Mesenteric fat pad (tissue), 1 donor: ENCODE measurements around the gene B3GNT4. TPM values are rescaled to one million over a fixed set of nuclear protein-coding genes. Genes with fewer than 3 reads are reported as not detected.
A peak's percentile ranks its signal among the peaks of the same experiment; 100 is the strongest.
"Not testable (repeated sequence)": the region's sequence is repeated elsewhere in the genome, so short reads cannot be mapped to it uniquely, and the experiment has no call there.

ENCODE experiments used
- DNase-seq: peaks from one replicate; pipeline ENCODE4 v3.0.0-alpha.2; 2020; ENCODE audit warnings: low spot score
- total RNA-seq: library from RNA; stranded (reverse); fragmentation: NEBNext Ultra II Directional; extraction: Animal tissue kit (Norgen Biotek cat#: 25700); gene quantifications from one replicate; pipeline ENCODE4 v1.2.1, GENCODE V29; 2021
- donor health status: DM: yes; HTN: yes; CAD: no.

The B3GNT4 gene
- total RNA-seq, 1 donor from 2014 or later: not detected

DNA sequence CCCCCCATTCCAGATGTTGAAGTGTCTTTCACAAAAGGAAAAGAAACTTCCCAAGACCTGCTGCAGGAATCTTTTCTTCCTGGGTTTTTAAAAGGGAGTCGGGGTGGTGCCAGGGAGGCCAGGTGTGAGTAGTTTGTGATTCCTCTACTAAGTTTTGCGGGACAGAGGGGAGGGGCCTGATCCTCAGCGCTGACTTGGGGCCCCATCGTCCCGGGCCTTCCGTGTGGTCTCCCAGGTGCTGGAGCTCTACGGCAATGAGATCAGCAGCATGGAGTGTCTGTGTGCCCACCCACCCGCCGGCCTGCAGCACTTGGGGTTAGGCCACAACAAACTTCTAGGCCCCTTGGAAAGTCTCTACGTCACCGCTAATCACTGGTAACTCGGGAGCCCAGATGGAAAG, 16.0 kb upstream of the B3GNT4 start:
- DNase-seq: no peak

DNA sequence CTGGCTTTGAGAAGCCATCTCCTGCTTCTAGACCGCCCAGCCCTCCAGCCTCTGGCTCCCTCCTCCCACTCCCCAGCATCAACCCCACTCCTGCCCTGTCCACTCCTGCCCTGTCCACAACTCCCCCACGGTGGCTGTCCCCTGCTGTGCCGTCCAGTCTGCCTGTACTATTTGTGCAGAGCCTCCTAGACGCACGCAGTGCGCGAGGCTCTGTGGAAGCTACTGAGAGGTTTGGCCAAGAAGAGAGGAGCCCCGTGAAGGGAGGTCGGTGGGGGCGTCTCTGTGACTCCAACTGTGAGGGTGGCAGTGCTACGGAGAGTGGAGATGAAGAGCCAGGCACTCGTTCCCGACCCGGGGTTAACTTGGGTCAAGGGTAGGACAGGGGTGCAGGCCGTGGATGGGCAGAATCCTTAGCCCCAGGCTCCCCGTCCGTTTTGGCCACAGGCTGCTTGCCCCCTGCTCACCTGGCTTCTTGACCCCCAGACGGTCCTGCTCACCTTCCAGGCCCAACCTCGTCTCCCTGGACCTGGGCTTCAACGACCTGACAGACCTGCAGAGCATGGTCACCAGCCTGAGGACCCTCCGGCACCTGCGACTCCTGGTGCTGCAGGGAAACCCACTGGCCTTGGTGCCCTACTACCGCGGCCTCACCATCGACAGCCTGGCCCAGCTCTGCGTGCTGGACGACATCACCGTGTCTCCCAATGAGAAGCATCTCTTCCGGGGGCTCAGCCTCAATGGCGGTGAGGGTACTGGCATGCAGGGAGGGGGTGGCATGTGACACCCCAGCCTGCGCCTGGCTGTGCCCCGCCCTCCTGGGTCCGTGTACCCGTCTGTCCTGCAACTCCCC, 13.7 kb upstream of the B3GNT4 start:
- no peak for DNase-seq

DNA sequence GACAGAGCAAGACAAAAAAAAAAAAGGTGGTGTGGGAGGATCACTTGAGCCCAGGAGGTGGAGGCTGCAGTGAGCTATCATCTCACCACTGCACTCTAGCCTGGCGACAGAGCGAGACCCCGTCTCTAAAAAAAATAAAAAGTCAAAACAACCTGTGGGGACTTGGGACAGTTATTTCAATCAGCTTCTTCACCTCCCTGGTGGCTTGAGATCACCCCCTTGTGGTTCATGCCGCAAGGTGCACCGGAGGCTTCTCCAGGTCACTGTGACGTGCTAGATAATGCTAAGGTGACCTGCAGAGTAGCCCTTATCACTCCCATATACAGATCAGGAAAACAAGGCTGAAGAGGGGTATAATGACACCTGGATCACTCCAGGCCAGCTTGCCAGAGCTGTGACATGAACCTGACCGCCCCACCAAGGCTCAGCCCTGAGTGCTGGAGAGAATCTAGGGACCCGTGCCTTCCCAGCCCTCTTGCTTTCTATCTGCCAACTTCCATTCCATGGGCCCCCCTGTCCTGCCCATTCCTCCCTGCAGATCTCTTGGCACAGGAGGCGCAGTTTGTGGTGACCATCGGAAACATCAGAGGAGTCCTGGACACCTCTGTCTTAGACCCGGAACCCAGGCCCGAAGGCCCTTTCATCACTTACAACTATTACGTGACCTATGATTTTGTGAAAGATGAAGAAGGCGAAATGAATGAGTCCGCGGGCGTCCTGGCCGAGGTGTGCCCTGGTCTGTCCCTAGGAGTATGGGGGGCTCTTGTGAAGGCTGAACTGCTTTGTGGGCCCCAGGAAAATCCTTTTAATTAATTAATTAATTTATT, 12.5 kb upstream of the B3GNT4 start:
- no peak for DNase-seq

DNA sequence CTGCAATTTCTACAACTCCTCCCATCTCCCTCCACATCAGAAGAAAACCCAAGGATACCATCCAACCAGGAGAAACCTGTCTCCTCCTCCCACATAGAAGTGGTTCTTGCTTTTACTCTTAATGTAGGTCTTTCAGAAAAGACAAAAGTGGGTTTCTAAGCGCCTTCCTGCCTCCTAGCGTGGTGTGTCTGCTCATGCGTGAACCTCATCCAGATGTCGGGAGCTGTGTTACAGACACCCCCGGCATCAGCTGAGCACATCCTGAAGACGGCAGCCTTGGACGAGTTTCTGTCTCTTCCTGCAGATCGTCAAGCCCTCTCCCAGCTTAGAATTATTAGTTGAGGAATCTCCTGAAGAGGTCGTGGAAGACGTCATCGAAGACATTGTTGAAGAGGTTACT, 11.1 kb upstream of the B3GNT4 start:
- no peak for DNase-seq

DNA sequence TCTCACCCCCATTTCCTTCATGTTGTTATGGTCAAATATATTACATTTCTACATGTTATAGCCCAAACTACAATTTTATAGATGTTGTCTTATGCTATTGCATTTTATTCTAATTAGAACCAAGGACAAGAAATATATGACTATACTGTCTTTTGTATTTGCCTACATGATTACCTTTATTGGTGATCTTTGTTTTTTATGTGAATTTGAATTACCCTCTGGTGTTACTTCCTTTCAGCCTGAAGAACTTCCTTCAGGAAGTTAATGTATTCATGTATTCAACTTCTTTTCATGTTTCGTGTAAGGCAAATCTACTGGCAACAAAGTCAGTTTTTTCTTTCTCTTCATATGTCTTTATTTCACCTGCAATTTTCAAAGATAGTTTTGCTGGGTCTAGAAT, 8.7 kb upstream of the B3GNT4 start:
- no peak for DNase-seq

DNA sequence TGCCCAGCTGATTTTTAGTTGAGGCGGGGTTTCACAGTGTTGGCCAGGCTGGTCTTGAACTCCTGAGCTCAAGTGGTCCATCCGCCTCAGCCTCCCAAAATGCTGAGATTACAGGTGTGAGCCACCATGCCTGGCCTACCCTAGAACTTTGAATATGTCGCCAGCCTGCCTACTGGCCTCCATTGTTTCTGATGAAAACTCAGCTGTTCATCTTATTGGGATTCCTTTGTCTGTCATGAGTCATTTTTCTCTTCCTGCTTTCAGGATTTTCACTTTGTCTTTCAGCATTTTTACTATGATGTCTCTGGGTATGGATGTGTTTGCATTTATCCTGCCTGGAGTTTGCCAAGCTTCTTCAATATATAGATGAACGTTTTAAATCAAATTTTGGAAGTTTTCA, 8.1 kb upstream of the B3GNT4 start:
- DNase-seq: no peak

DNA sequence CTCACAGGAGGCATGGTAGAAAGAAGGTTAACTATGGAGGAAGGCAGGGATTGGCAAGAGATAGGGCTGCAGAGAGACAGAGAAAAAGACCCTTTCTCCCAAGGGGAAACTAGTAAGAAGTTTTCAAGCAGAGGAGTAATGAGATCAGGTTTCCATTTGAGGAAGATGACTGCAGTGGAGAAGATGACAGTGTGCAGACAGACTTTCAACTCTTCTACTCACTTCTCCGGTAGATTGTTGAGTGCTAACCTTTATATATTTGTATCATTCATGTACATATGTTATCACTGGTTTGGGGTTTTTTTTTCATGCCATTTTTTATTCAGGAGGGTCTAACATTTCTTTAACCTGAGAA, 5.9 kb upstream of the B3GNT4 start:
- DNase-seq: no peak

DNA sequence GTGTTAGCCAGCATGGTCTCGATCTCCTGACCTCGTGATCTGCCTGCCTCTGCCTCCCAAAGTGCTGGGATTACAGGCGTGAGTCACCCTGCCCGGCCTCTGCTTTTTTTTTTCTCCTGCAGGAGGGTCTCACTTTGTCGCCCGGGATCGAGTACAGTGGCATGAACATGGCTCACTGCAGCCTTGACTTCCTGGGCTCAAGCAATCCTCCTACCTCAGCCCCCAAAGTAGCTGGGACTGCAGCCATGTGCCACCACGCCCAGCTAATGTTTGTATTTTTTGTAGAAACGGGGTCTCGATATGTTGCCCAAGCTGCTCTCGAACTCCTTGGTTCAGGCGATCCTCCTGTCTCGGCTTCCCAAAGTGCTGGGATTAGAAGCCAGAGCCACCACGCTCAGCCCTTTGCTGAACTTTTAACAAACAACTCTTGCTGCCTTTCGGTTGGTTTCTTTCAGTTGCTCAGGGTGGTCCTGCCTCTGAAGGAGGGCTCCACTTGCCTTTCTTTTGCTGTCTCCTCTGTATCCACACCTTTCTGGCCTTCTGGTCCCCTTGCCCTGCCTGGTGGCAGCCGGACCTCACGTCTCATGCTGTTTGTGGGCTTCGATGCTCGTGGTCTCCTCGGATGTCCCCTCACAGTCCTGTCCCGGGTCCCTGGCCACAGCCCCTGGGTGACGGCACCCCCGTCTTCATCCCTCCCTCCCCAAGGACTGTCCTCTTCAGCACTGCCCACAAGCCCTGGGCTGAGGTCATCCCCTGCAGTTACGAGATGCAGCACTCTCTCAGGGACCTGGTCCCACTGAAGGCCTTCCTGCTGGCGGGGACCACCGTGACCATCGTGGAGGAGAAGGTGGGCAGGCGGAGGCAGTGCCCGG, 3.8 kb upstream of the B3GNT4 start:
- no peak for DNase-seq

DNA sequence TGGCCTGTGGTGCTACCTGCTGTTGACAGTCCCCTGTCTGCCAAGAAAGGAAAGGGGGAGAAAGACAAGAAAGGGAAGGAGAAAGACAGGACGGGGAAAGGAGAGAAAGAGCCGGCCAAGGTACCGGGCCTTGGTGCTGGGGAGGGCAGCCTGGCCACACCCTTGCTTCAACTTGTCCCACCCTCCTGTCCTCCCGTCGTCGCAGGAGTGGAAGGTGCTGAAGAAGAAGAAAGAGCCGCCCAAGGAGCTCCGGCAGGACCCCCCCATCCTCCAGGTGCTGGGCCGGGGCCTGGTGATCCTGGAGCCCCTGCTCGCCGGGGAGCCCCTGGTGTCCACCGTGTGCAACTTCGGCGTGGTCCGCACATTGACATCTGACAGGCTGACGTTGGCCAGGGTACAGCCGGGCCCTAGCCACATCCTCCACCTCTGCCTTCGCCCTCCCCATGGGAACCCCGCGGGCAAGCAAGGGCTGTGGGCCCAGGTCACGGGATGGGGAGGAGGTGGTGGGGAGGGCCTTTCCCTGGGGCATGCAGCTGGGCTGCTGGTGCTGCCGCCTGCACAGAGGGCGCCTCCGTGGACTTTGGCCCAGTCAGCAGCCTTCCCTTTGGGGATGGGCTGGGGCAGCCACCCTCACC, 2.9 kb upstream of the B3GNT4 start:
- DNase-seq: no peak

DNA sequence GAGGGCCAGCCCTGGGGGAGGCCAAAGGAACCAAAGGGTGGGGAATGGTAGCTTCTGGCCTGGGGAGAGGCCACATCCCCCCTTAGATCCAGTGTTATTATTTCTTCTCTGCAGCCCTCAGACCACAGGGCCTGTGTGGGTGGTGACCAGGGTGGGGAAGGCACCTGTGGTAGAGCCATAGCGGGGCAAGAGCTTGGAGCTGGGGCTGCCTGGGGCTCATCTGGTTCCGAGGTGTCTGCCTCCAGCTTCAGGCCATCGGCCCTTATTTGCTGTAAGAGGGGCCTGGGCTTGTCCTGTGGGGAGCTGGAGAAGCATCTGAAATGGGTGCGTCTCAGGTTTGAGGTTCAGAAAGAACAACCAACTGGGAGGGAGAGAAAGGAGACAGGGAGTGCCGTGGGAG, 2.1 kb upstream of the B3GNT4 start:
- no peak for DNase-seq

DNA sequence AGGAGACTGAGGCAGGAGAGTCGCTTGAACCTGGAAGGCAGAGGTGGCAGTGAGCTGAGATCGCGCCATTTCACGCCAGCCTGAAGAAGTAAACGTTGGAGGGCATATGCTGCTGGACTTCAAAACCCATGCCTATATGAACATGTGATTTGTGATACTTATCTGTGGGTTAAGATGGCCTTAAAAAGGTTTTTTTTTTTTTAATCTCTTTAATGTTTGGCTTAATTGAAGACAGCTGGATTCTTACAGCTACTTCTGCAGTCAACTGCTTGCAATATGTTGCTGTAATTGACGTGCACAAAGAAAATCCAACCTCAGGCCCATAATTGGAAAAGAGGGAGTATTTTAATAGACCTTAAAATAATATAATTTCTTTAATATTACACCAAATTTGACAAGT, 1.5 kb upstream of the B3GNT4 start:
- DNase-seq: no peak

DNA sequence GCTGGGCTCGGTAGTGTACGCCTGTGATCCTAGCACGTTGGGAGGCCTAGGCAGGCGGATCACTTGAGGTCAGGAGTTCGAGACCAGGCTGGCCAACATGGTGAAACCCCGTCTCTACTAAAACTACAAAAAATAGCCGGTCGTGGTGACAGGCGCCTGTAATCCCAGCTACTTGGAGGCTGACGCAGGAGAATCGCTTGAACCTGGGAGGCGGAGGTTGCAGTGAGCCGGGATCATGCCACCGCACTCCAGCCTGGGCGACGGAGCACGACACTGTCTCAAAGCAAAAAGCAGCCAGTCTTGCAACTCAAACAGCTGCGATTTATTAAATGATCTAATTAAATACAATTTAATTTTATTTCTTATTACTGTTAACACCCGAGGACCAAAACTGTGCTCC, 698 bp upstream of the B3GNT4 start:
- not testable (repeated sequence) for DNase-seq

DNA sequence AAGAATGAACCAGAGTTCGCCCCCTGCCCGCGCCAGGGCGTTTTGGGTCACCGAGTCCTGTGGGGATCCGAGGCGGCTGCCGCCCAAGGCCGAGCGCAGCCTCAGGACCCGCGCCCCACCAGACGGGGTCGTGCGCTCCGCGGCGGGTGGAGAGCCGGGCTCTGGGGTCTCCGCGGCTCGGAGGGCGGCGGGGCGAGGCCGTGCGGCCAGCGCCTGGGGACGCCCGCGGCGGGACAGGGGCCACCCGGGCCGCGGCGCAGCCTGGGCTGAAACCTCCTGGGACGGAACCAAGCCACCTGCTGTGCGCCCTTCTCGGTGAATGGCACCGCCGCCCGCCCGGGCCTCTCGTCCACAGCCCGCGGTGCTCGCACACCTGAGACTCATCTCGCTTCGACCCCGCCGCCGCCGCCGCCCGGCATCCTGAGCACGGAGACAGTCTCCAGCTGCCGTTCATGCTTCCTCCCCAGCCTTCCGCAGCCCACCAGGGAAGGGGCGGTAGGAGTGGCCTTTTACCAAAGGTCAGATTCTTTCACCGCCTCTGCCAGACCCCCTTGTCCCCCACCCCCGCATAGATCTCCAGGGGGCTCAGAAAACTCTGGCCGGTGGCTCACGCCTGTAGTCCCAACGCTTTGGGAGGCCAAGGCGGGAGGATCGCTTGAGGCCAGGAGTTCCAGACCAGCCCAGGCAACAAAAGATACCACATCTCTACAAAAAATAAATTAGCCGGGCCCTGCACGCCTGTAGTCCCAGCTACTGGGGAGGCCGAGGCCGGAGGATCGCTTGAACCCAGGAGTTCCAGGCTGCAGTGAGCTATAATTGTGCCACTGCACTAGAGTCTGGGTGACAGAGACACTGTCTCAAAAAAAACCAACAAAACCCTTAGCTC, 901 bp downstream of the B3GNT4 start:
- peak; percentile 84 for DNase-seq

DNA sequence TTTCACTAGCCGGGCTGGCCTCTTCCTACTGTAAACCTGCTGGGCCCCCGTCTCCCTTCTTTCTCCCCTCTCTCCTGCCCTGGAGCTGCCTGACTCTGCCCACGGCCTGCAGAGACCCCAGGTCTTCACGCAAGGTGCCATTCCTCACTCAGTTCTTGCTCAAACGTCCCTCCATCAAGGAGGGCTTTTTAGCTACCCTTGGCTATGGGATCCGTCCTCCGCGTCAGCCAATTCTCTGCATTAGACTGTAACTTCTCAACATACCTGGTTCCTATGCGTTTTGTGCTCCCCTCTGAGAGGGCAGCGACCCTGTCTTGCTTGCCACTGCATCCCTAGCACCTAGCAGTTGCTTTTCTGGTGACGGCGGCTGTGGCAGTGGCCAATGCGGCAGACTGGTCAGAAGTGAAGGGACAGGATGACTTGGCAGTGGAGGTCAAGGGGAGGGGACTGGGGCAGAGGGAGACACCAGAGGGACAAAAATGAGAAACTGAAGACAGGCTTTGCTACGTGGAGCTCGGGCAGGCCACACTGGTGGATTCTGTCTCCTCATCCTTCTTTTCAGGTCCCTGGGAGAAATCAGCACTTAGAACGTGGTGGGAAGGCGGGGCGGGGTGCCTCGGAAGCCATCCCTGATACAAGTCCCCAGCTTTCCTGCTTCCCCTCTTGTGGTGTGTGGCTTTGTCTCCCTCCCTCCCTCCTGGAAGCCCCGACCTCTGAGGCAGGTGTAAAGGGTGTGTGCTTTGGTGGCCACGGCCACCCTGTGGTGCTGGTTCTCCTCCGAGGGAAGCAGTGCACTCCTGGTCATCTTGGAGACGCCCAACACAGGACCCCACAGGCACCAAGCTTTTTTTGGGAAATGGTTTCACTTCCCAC, 1.8 kb downstream of the B3GNT4 start:
- peak; percentile 68 for DNase-seq

DNA sequence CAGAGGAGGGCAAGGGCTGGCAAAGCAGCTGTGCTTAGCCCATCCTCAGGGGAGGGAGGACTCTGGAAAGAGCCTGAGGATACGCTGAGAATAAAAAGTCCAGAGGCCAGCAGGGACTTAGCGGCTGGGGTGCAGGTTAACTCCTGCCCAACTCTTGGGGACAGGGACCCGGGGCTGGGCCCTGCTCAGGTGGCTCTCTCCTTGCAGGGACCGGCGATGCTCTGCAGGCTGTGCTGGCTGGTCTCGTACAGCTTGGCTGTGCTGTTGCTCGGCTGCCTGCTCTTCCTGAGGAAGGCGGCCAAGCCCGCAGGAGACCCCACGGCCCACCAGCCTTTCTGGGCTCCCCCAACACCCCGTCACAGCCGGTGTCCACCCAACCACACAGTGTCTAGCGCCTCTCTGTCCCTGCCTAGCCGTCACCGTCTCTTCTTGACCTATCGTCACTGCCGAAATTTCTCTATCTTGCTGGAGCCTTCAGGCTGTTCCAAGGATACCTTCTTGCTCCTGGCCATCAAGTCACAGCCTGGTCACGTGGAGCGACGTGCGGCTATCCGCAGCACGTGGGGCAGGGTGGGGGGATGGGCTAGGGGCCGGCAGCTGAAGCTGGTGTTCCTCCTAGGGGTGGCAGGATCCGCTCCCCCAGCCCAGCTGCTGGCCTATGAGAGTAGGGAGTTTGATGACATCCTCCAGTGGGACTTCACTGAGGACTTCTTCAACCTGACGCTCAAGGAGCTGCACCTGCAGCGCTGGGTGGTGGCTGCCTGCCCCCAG, 2.8 kb downstream of the B3GNT4 start:
- peak; percentile 86 for DNase-seq

DNA sequence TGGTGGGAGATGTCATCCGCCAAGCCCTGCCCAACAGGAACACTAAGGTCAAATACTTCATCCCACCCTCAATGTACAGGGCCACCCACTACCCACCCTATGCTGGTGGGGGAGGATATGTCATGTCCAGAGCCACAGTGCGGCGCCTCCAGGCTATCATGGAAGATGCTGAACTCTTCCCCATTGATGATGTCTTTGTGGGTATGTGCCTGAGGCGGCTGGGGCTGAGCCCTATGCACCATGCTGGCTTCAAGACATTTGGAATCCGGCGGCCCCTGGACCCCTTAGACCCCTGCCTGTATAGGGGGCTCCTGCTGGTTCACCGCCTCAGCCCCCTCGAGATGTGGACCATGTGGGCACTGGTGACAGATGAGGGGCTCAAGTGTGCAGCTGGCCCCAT, 3.5 kb downstream of the B3GNT4 start:
- peak; percentile 82 for DNase-seq

DNA sequence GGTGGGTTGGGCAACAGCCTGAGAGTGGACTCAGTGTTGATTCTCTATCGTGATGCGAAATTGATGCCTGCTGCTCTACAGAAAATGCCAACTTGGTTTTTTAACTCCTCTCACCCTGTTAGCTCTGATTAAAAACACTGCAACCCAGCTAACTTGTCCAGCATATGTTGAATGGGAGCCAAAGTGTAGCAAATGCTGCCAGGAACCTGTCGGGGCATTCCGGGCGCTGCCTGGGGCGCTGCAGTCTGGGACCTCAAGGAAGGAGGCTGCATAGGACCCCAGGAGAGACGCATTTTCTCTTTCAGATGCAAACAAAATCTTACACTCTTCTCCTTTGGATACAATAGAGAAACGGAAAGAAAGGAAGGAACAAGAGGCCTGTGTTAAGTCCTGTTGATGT, 3.9 kb downstream of the B3GNT4 start:
- no peak for DNase-seq

DNA sequence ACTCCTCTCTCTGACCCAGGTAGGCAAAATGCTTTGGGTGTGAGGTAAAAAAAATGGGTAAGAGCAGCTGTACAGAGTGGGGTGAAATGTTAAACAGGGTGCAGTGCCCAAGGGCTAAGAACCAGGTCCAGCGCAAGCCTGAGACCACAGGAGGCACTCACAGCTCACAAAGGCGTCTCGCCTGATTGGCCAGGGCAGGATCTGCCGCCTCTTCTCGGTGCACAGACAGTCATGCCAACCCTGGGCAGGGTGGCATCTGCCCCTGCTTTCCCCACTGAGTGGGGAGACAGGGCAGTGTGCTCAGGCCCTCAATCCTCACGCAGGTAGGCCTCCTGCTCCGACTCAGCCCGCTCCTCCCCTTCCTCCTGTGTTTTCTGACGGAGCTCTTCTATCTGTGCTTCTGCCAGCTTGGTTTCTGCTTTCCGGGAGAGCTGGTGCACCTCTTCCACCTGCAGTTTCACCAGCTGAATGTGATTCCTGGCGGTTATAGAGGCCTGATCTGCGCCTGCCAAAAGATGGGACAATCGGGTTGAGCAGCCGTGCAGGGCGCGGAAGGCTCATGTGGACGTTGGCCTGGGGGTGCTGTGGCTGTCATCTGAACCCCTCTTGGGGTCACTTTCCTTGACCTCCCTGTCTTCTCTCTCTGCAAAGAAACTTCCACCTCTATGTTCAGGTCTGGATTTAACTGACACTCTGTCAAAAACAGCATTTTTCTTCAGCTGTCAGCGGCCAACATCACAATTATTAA, 4.7 kb downstream of the B3GNT4 start:
- no peak for DNase-seq
